GM18520 (cell line): ENCODE data around the gene GADD45G.

ENCODE experiments used
- ATAC-seq: cut with Tn5 transposase; IDR thresholded peaks from one replicate; pipeline ENCODE4 v1.9.1; 2021; ENCODE audit not compliant: unreplicated experiment

The GADD45G gene

GRCh38 chr9:89604729-89605464 lies at the start of gene GADD45G:
Gene GADD45G, plus strand, starts transcription at chr9:89605012. Its CDS starts 110 bp downstream, at chr9:89605122.
- ATAC-seq = no peak

GRCh38 chr9:89555036-89555415 lies 49.8 kb upstream of the GADD45G start:
- no peak for ATAC-seq

GRCh38 chr9:89555451-89556375 lies 49.1 kb upstream of the GADD45G start:
- ATAC-seq = no peak

GRCh38 chr9:89558196-89558899 lies 46.5 kb upstream of the GADD45G start:
- ATAC-seq = no peak

- ATAC-seq = no peak
These were observed 45.9 kb upstream of the GADD45G start for GRCh38 chr9:89558948-89559347.

GRCh38 chr9:89562186-89562814 lies 42.5 kb upstream of the GADD45G start:
- ATAC-seq = no peak

- no peak for ATAC-seq
These were observed 41.1 kb upstream of the GADD45G start for GRCh38 chr9:89563571-89564345.

- no peak for ATAC-seq
These were observed 40.4 kb upstream of the GADD45G start for GRCh38 chr9:89564346-89564878.

- ATAC-seq = no peak
These were observed 37.2 kb upstream of the GADD45G start for GRCh38 chr9:89567649-89568048.

- no peak for ATAC-seq
These were observed 30.5 kb upstream of the GADD45G start for GRCh38 chr9:89574309-89574708.

GRCh38 chr9:89576404-89576839 lies 28.4 kb upstream of the GADD45G start:
- no peak for ATAC-seq

- no peak for ATAC-seq
These were observed 27.4 kb upstream of the GADD45G start for GRCh38 chr9:89577363-89577762.

- no peak for ATAC-seq
These were observed 24.9 kb upstream of the GADD45G start for GRCh38 chr9:89579741-89580385.

- no peak for ATAC-seq
These were observed 18.5 kb upstream of the GADD45G start for GRCh38 chr9:89586311-89586710.

GRCh38 chr9:89588271-89588879 lies 16.4 kb upstream of the GADD45G start:
- ATAC-seq = no peak

- no peak for ATAC-seq
These were observed 14.4 kb upstream of the GADD45G start for GRCh38 chr9:89590415-89590814.

GRCh38 chr9:89591274-89592212 lies 13.3 kb upstream of the GADD45G start:
- ATAC-seq = no peak
